HG02943 (cell line): ENCODE results near the gene FAHD2A.
"Not testable (repeated sequence)": the region's sequence is repeated elsewhere in the genome, so short reads cannot be mapped to it uniquely, and the experiment has no call there.

Source experiments
- ATAC-seq: cut with Tn5 transposase; IDR thresholded peaks from one replicate; pipeline ENCODE4 v1.9.1; 2021; ENCODE audit warnings: mild to moderate bottlenecking, low read depth, moderate library complexity; ENCODE audit not compliant: unreplicated experiment

The FAHD2A gene

GRCh38 chr2:95402370-95403203 is at the start of gene FAHD2A:
TSS of gene FAHD2A (plus strand) at chr2:95402708. CDS start at chr2:95405559, 2,851 bp downstream.
- peak; percentile 94 for ATAC-seq

GRCh38 chr2:95353055-95353575 is 49.4 kb upstream of the FAHD2A start:
- ATAC-seq, result no peak

GRCh38 chr2:95353613-95354468 is 48.7 kb upstream of the FAHD2A start:
- no peak for ATAC-seq

GRCh38 chr2:95354469-95354901 is 48.0 kb upstream of the FAHD2A start:
- ATAC-seq, result no peak

- ATAC-seq, result no peak
Measured at GRCh38 chr2:95354925-95355324, 47.6 kb upstream of the FAHD2A start.

GRCh38 chr2:95355486-95355885 is 47.0 kb upstream of the FAHD2A start:
- ATAC-seq, result not testable (repeated sequence)

GRCh38 chr2:95356821-95357700 is 45.4 kb upstream of the FAHD2A start:
- no peak for ATAC-seq

- ATAC-seq, result no peak
Measured at GRCh38 chr2:95357717-95358280, 44.7 kb upstream of the FAHD2A start.

- ATAC-seq, result no peak
Measured at GRCh38 chr2:95359031-95359430, 43.5 kb upstream of the FAHD2A start.

GRCh38 chr2:95359501-95359930 is 43.0 kb upstream of the FAHD2A start:
- no peak for ATAC-seq

GRCh38 chr2:95361216-95361980 is 41.1 kb upstream of the FAHD2A start:
- no peak for ATAC-seq

- no peak for ATAC-seq
Measured at GRCh38 chr2:95362486-95362885, 40.0 kb upstream of the FAHD2A start.

- no peak for ATAC-seq
Measured at GRCh38 chr2:95366514-95366913, 36.0 kb upstream of the FAHD2A start.

GRCh38 chr2:95372216-95372829 is 30.2 kb upstream of the FAHD2A start:
- no peak for ATAC-seq

- ATAC-seq, result no peak
Measured at GRCh38 chr2:95372845-95373244, 29.7 kb upstream of the FAHD2A start.

GRCh38 chr2:95374029-95374428 is 28.5 kb upstream of the FAHD2A start:
- ATAC-seq, result no peak

GRCh38 chr2:95374451-95374920 is 28.0 kb upstream of the FAHD2A start:
- ATAC-seq, result no peak

- no peak for ATAC-seq
Measured at GRCh38 chr2:95374921-95375471, 27.5 kb upstream of the FAHD2A start.
